ENCODE measurements around the gene SPATA2L. TPM values are rescaled to one million over a fixed set of nuclear protein-coding genes. Genes with fewer than 3 reads are reported as not detected.

SPATA2L gene
- total RNA-seq, 1 donor from 2014 or later, result 18.6 TPM

- peaks cover 4% of the 10 kb centered on the region for H3K9me3 Mint-ChIP-seq (ENCODE audit: unreplicated experiment)
- H3K36me3 Mint-ChIP-seq (ENCODE audit: unreplicated experiment), result no peaks in the 10 kb centered on the region
- no peak overlapping the region for H3K27ac Mint-ChIP-seq (ENCODE audit: unreplicated experiment)
- H3K4me1 Mint-ChIP-seq (ENCODE audit: low read depth, unreplicated experiment), result peaks cover 5% of the 10 kb centered on the region
- peaks cover 5% of the 10 kb centered on the region for H3K27me3 Mint-ChIP-seq (ENCODE audit: unreplicated experiment)
- TF ChIP-seq CTCF (IDR thresholded peaks at IDR 0.05; ENCODE audit: partially characterized antibody, unreplicated experiment), result no peak
- no peak overlapping the region for H3K4me3 Mint-ChIP-seq (ENCODE audit: unreplicated experiment)
- no peak for DNase-seq
These were observed 46.4 kb downstream of the SPATA2L start for GRCh38 chr16:89655062-89655643.

- no peaks in the 10 kb centered on the region for H3K36me3 Mint-ChIP-seq (ENCODE audit: unreplicated experiment)
- no peak for TF ChIP-seq CTCF (IDR thresholded peaks at IDR 0.05; ENCODE audit: partially characterized antibody, unreplicated experiment)
- peaks cover 5% of the 10 kb centered on the region for H3K27me3 Mint-ChIP-seq (ENCODE audit: unreplicated experiment)
- H3K4me3 Mint-ChIP-seq (ENCODE audit: unreplicated experiment), result no peak overlapping the region
- peaks cover 6% of the 10 kb centered on the region for H3K9me3 Mint-ChIP-seq (ENCODE audit: unreplicated experiment)
- peaks cover 5% of the 10 kb centered on the region for H3K4me1 Mint-ChIP-seq (ENCODE audit: low read depth, unreplicated experiment)
- no peak for DNase-seq
- no peak overlapping the region for H3K27ac Mint-ChIP-seq (ENCODE audit: unreplicated experiment)
These were observed 47.7 kb downstream of the SPATA2L start for GRCh38 chr16:89653656-89654295.

GRCh38 chr16:89651584-89651983 is 49.9 kb downstream of the SPATA2L start:
- Mint-ChIP-seq H3K9me3 (ENCODE audit: unreplicated experiment) (peaks cover 1% of the 10 kb centered on the region), H3K27ac (ENCODE audit: unreplicated experiment) (no peak overlapping the region), H3K4me1 (ENCODE audit: low read depth, unreplicated experiment) (no peaks in the 10 kb centered on the region), H3K36me3 (ENCODE audit: unreplicated experiment) (no peaks in the 10 kb centered on the region), H3K4me3 (ENCODE audit: unreplicated experiment) (no peak overlapping the region), H3K27me3 (ENCODE audit: unreplicated experiment) (peaks cover 2% of the 10 kb centered on the region)
- no peak for TF ChIP-seq CTCF (IDR thresholded peaks at IDR 0.05; ENCODE audit: partially characterized antibody, unreplicated experiment)
- DNase-seq, result no peak

GRCh38 chr16:89646906-89647305 is 54.6 kb downstream of the SPATA2L start:
- no peak overlapping the region for H3K27ac Mint-ChIP-seq (ENCODE audit: unreplicated experiment)
- peaks cover 3% of the 10 kb centered on the region for H3K9me3 Mint-ChIP-seq (ENCODE audit: unreplicated experiment)
- no peak overlapping the region for H3K4me3 Mint-ChIP-seq (ENCODE audit: unreplicated experiment)
- H3K36me3 Mint-ChIP-seq (ENCODE audit: unreplicated experiment), result no peaks in the 10 kb centered on the region
- H3K27me3 Mint-ChIP-seq (ENCODE audit: unreplicated experiment), result peaks cover 5% of the 10 kb centered on the region
- no peak for TF ChIP-seq CTCF (IDR thresholded peaks at IDR 0.05; ENCODE audit: partially characterized antibody, unreplicated experiment)
- DNase-seq, result no peak
- no peaks in the 10 kb centered on the region for H3K4me1 Mint-ChIP-seq (ENCODE audit: low read depth, unreplicated experiment)

Other genes with a start within 250 kb of the SPATA2L start
- gene ANKRD11, start 211.1 kb downstream of the SPATA2L start, total RNA-seq (ENCODE audit: unreplicated experiment), result 367 TPM
- gene SPG7, start 193.3 kb downstream of the SPATA2L start, total RNA-seq (ENCODE audit: unreplicated experiment), result 166 TPM
- 893 TPM for gene RPL13, start 141.0 kb downstream of the SPATA2L start, total RNA-seq (ENCODE audit: unreplicated experiment)
- gene CPNE7, start 125.9 kb downstream of the SPATA2L start, total RNA-seq (ENCODE audit: unreplicated experiment), result 17.8 TPM
- 0.39 TPM for gene DPEP1, start 88.1 kb downstream of the SPATA2L start, total RNA-seq (ENCODE audit: unreplicated experiment)
- gene CHMP1A, start 44.0 kb downstream of the SPATA2L start, total RNA-seq (ENCODE audit: unreplicated experiment), result 96.3 TPM
- 18.0 TPM for gene SPATA33, start 43.9 kb downstream of the SPATA2L start, total RNA-seq (ENCODE audit: unreplicated experiment)
- gene CDK10, start 15.0 kb downstream of the SPATA2L start, total RNA-seq (ENCODE audit: unreplicated experiment), result 56.9 TPM
- 19.5 TPM for gene VPS9D1, start 19.2 kb upstream of the SPATA2L start, total RNA-seq (ENCODE audit: unreplicated experiment)
- gene ZNF276, start 19.8 kb upstream of the SPATA2L start, total RNA-seq (ENCODE audit: unreplicated experiment), result 20.8 TPM
- gene FANCA, start 114.9 kb upstream of the SPATA2L start, total RNA-seq (ENCODE audit: unreplicated experiment), result 42.8 TPM
- 39.2 TPM for gene SPIRE2, start 126.8 kb upstream of the SPATA2L start, total RNA-seq (ENCODE audit: unreplicated experiment)
- 272 TPM for gene TCF25, start 171.9 kb upstream of the SPATA2L start, total RNA-seq (ENCODE audit: unreplicated experiment)
- 12.8 TPM for gene MC1R, start 217.2 kb upstream of the SPATA2L start, total RNA-seq (ENCODE audit: unreplicated experiment)
- 3,960 TPM for gene TUBB3, start 221.6 kb upstream of the SPATA2L start, total RNA-seq (ENCODE audit: unreplicated experiment)
- gene DEF8, start 247.1 kb upstream of the SPATA2L start, total RNA-seq (ENCODE audit: unreplicated experiment), result 96.0 TPM

Data from glutamatergic neuron (in vitro differentiated cells).